ENCODE results near the gene PDE4DIP. TPM values are rescaled to one million over a fixed set of nuclear protein-coding genes. Genes with fewer than 3 reads are reported as not detected.
"Not testable (repeated sequence)": the region's sequence is repeated elsewhere in the genome, so short reads cannot be mapped to it uniquely, and the experiment has no call there.

PDE4DIP gene
- polyA plus RNA-seq, 4 donors, result 31.9 to 50.8 (median 37.1) TPM

GRCh38 chr1:148900691-148901090 lies 56.5 kb downstream of the PDE4DIP start:
- WGBS, 3 donors, result no CpG with 5 or more reads among the region's 3 CpGs
- not testable (repeated sequence) for H3K36me3 ChIP-seq (ENCODE audit: control insufficient read depth in 3 of 3, insufficient read depth in 2 of 3, low read depth in 1 of 3, low read length in 3 of 3); H3K27ac ChIP-seq (ENCODE audit: low read depth in 1 of 3, low read length in 2 of 3); H3K27me3 ChIP-seq (ENCODE audit: control insufficient read depth in 3 of 3, insufficient read depth in 3 of 3, low read length in 3 of 3); H3K4me1 ChIP-seq (ENCODE audit: control insufficient read depth in 3 of 3, insufficient read depth in 2 of 3, low read depth in 1 of 3, low read length in 2 of 3); DNase-seq; H3K4me3 ChIP-seq (ENCODE audit: low read depth in 1 of 3, low read length in 3 of 3); FAIRE-seq; H3K9me3 ChIP-seq (ENCODE audit: control insufficient read depth in 2 of 2, insufficient read depth in 1 of 2, low read depth in 1 of 2, low read length in 1 of 2)

- not testable (repeated sequence) for H3K27me3 ChIP-seq (ENCODE audit: control insufficient read depth in 3 of 3, insufficient read depth in 3 of 3, low read length in 3 of 3); FAIRE-seq; DNase-seq; H3K4me3 ChIP-seq (ENCODE audit: low read depth in 1 of 3, low read length in 3 of 3); H3K36me3 ChIP-seq (ENCODE audit: control insufficient read depth in 3 of 3, insufficient read depth in 2 of 3, low read depth in 1 of 3, low read length in 3 of 3); H3K27ac ChIP-seq (ENCODE audit: low read depth in 1 of 3, low read length in 2 of 3); H3K9me3 ChIP-seq (ENCODE audit: control insufficient read depth in 2 of 2, insufficient read depth in 1 of 2, low read depth in 1 of 2, low read length in 1 of 2); H3K4me1 ChIP-seq (ENCODE audit: control insufficient read depth in 3 of 3, insufficient read depth in 2 of 3, low read depth in 1 of 3, low read length in 2 of 3)
- WGBS, 3 donors, result 73 to 80% methylated on average over 1 to 3 of the region's 9 CpGs; no CpG with 5 or more reads in 1 of the 3 donors
Observed at GRCh38 chr1:148901150-148901952, 57.1 kb downstream of the PDE4DIP start.

GRCh38 chr1:148901953-148902341 lies 57.7 kb downstream of the PDE4DIP start:
- H3K4me3 ChIP-seq (ENCODE audit: low read depth in 1 of 3, low read length in 3 of 3); FAIRE-seq; H3K36me3 ChIP-seq (ENCODE audit: control insufficient read depth in 3 of 3, insufficient read depth in 2 of 3, low read depth in 1 of 3, low read length in 3 of 3); DNase-seq; H3K27me3 ChIP-seq (ENCODE audit: control insufficient read depth in 3 of 3, insufficient read depth in 3 of 3, low read length in 3 of 3); H3K4me1 ChIP-seq (ENCODE audit: control insufficient read depth in 3 of 3, insufficient read depth in 2 of 3, low read depth in 1 of 3, low read length in 2 of 3); H3K27ac ChIP-seq (ENCODE audit: low read depth in 1 of 3, low read length in 2 of 3); H3K9me3 ChIP-seq (ENCODE audit: control insufficient read depth in 2 of 2, insufficient read depth in 1 of 2, low read depth in 1 of 2, low read length in 1 of 2): not testable (repeated sequence)
- WGBS, 3 donors, result no CpG with 5 or more reads among the region's 4 CpGs

- WGBS, 3 donors, result no CpG with 5 or more reads among the region's 4 CpGs
- H3K4me3 ChIP-seq (ENCODE audit: low read depth in 1 of 3, low read length in 3 of 3); H3K9me3 ChIP-seq (ENCODE audit: control insufficient read depth in 2 of 2, insufficient read depth in 1 of 2, low read depth in 1 of 2, low read length in 1 of 2); DNase-seq; H3K4me1 ChIP-seq (ENCODE audit: control insufficient read depth in 3 of 3, insufficient read depth in 2 of 3, low read depth in 1 of 3, low read length in 2 of 3); H3K27me3 ChIP-seq (ENCODE audit: control insufficient read depth in 3 of 3, insufficient read depth in 3 of 3, low read length in 3 of 3); H3K27ac ChIP-seq (ENCODE audit: low read depth in 1 of 3, low read length in 2 of 3); FAIRE-seq; H3K36me3 ChIP-seq (ENCODE audit: control insufficient read depth in 3 of 3, insufficient read depth in 2 of 3, low read depth in 1 of 3, low read length in 3 of 3): not testable (repeated sequence)
Observed at GRCh38 chr1:148909219-148909826, 65.1 kb downstream of the PDE4DIP start.

- FAIRE-seq; H3K27me3 ChIP-seq (ENCODE audit: control insufficient read depth in 3 of 3, insufficient read depth in 3 of 3, low read length in 3 of 3); H3K27ac ChIP-seq (ENCODE audit: low read depth in 1 of 3, low read length in 2 of 3); H3K9me3 ChIP-seq (ENCODE audit: control insufficient read depth in 2 of 2, insufficient read depth in 1 of 2, low read depth in 1 of 2, low read length in 1 of 2); H3K36me3 ChIP-seq (ENCODE audit: control insufficient read depth in 3 of 3, insufficient read depth in 2 of 3, low read depth in 1 of 3, low read length in 3 of 3); H3K4me1 ChIP-seq (ENCODE audit: control insufficient read depth in 3 of 3, insufficient read depth in 2 of 3, low read depth in 1 of 3, low read length in 2 of 3); DNase-seq; H3K4me3 ChIP-seq (ENCODE audit: low read depth in 1 of 3, low read length in 3 of 3): not testable (repeated sequence)
- WGBS, 3 donors, result no CpG with 5 or more reads among the region's 5 CpGs
Observed at GRCh38 chr1:148911303-148911928, 67.2 kb downstream of the PDE4DIP start.

- not testable (repeated sequence) for DNase-seq; H3K9me3 ChIP-seq (ENCODE audit: control insufficient read depth in 2 of 2, insufficient read depth in 1 of 2, low read depth in 1 of 2, low read length in 1 of 2); H3K4me3 ChIP-seq (ENCODE audit: low read depth in 1 of 3, low read length in 3 of 3); H3K27me3 ChIP-seq (ENCODE audit: control insufficient read depth in 3 of 3, insufficient read depth in 3 of 3, low read length in 3 of 3); FAIRE-seq; H3K36me3 ChIP-seq (ENCODE audit: control insufficient read depth in 3 of 3, insufficient read depth in 2 of 3, low read depth in 1 of 3, low read length in 3 of 3); H3K27ac ChIP-seq (ENCODE audit: low read depth in 1 of 3, low read length in 2 of 3); H3K4me1 ChIP-seq (ENCODE audit: control insufficient read depth in 3 of 3, insufficient read depth in 2 of 3, low read depth in 1 of 3, low read length in 2 of 3)
- no CpG with 5 or more reads among the region's 2 CpGs for WGBS, 3 donors
Observed at GRCh38 chr1:148916222-148916621, 72.0 kb downstream of the PDE4DIP start.

- not testable (repeated sequence) for H3K4me1 ChIP-seq (ENCODE audit: control insufficient read depth in 3 of 3, insufficient read depth in 2 of 3, low read depth in 1 of 3, low read length in 2 of 3); FAIRE-seq; H3K4me3 ChIP-seq (ENCODE audit: low read depth in 1 of 3, low read length in 3 of 3); H3K36me3 ChIP-seq (ENCODE audit: control insufficient read depth in 3 of 3, insufficient read depth in 2 of 3, low read depth in 1 of 3, low read length in 3 of 3); H3K27ac ChIP-seq (ENCODE audit: low read depth in 1 of 3, low read length in 2 of 3); DNase-seq; H3K9me3 ChIP-seq (ENCODE audit: control insufficient read depth in 2 of 2, insufficient read depth in 1 of 2, low read depth in 1 of 2, low read length in 1 of 2); H3K27me3 ChIP-seq (ENCODE audit: control insufficient read depth in 3 of 3, insufficient read depth in 3 of 3, low read length in 3 of 3)
- WGBS, 3 donors, result 26 to 47% (median 39%) methylated on average over 2 of the region's 4 CpGs
Observed at GRCh38 chr1:148916695-148917348, 72.6 kb downstream of the PDE4DIP start.

GRCh38 chr1:148918836-148919447 lies 74.7 kb downstream of the PDE4DIP start:
- WGBS, 3 donors, result 65 to 86% (median 69%) methylated on average over 2 of the region's 3 CpGs
- not testable (repeated sequence) for H3K4me1 ChIP-seq (ENCODE audit: control insufficient read depth in 3 of 3, insufficient read depth in 2 of 3, low read depth in 1 of 3, low read length in 2 of 3); DNase-seq; H3K27ac ChIP-seq (ENCODE audit: low read depth in 1 of 3, low read length in 2 of 3); H3K4me3 ChIP-seq (ENCODE audit: low read depth in 1 of 3, low read length in 3 of 3); H3K9me3 ChIP-seq (ENCODE audit: control insufficient read depth in 2 of 2, insufficient read depth in 1 of 2, low read depth in 1 of 2, low read length in 1 of 2); FAIRE-seq; H3K36me3 ChIP-seq (ENCODE audit: control insufficient read depth in 3 of 3, insufficient read depth in 2 of 3, low read depth in 1 of 3, low read length in 3 of 3); H3K27me3 ChIP-seq (ENCODE audit: control insufficient read depth in 3 of 3, insufficient read depth in 3 of 3, low read length in 3 of 3)
